ENCODE measurements around the gene ID2.
A peak's percentile ranks its signal among the peaks of the same experiment; 100 is the strongest.

ID2 gene

GRCh38 chr2:8674420-8675009, 7.3 kb upstream of the ID2 start:
- no peak for DNase-seq
- Histone ChIP-seq H3K36me3 (no peaks in the 10 kb centered on the region), H3K4me3 (ENCODE audit: low read depth, low read length) (no peak overlapping the region), H3K4me1 (no peaks in the 10 kb centered on the region; the same call in none of the 2 replicates), H3K9me3 (no peaks in the 10 kb centered on the region), H3K27me3 (no peaks in the 10 kb centered on the region)
- TF ChIP-seq CTCF (IDR thresholded peaks at IDR 0.05; ENCODE audit: low read depth, low read length), result no peak

- no peaks in the 10 kb centered on the region for H3K27me3 ChIP-seq
- no peak for TF ChIP-seq CTCF (IDR thresholded peaks at IDR 0.05; ENCODE audit: low read depth, low read length)
- no peaks in the 10 kb centered on the region for H3K9me3 ChIP-seq
Observed at GRCh38 chr2:8675543-8675942, 6.3 kb upstream of the ID2 start.

GRCh38 chr2:8676191-8676920, 5.5 kb upstream of the ID2 start:
- H3K4me1 ChIP-seq, result no peaks in the 10 kb centered on the region; the same call in none of the 2 replicates
- DNase-seq, result no peak
- TF ChIP-seq CTCF (IDR thresholded peaks at IDR 0.05; ENCODE audit: low read depth, low read length), result no peak
- no peaks in the 10 kb centered on the region for H3K36me3 ChIP-seq
- no peaks in the 10 kb centered on the region for H3K9me3 ChIP-seq
- H3K27me3 ChIP-seq, result no peaks in the 10 kb centered on the region
- H3K4me3 ChIP-seq (ENCODE audit: low read depth, low read length), result peak overlapping the region; percentile 58

More at GRCh38 chr2:8675543-8675942, 6.3 kb upstream of the ID2 start:
- no peak for DNase-seq
- no peak overlapping the region for H3K4me3 ChIP-seq (ENCODE audit: low read depth, low read length)
- H3K36me3 ChIP-seq, result no peaks in the 10 kb centered on the region
- H3K4me1 ChIP-seq, result no peaks in the 10 kb centered on the region; the same call in none of the 2 replicates

DNA sequence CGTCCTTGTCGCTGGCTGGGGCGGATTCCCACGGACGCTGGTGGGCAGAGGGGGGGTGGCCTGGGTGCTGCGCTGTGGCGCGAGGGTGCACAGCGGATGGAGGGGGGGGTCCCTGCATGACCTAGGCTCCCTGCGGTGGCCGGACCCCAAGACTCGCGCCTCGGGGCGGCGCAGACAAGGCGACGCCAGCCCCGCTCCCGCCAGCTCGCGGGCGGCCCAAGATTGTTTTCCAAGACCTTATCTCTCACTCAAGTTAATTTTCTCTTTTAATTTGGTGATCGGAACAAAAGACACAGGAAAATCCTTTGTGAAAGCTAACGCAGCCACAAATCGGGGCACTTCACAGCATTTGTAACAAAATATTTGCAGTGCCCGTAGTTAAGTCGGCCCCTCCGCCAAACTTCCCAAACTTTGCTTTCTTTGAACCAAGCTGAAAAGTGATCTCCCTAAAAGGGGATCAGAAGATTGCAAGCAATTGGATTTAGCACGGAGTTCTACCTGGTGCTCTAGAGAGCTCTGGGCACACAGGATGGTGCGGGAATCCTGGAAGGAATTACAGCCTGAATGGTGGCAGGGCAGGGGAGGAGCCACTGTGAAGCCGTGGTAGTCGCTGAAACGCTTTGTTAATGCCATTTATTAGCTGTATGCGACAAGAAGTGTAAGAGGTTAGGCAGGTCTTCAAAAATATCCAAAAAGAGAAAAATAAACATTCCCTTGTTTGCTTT, 4.8 kb upstream of the ID2 start:
- TF ChIP-seq CTCF (IDR thresholded peaks at IDR 0.05; ENCODE audit: low read depth, low read length), result no peak
- Histone ChIP-seq H3K27me3 (no peaks in the 10 kb centered on the region), H3K4me3 (ENCODE audit: low read depth, low read length) (peak overlapping the region; percentile 58), H3K4me1 (no peaks in the 10 kb centered on the region; the same call in none of the 2 replicates), H3K9me3 (no peaks in the 10 kb centered on the region), H3K36me3 (no peaks in the 10 kb centered on the region)
- DNase-seq, result peak; percentile 34

GRCh38 chr2:8677646-8678592, 3.9 kb upstream of the ID2 start:
- Histone ChIP-seq H3K4me1 (no peaks in the 10 kb centered on the region; the same call in none of the 2 replicates), H3K36me3 (peaks cover 2% of the 10 kb centered on the region; the same call in 1 of the 2 replicates), H3K9me3 (no peaks in the 10 kb centered on the region), H3K27me3 (no peaks in the 10 kb centered on the region), H3K4me3 (ENCODE audit: low read depth, low read length) (peak overlapping the region; percentile 58)
- peak; percentile 77 for DNase-seq
- no peak for TF ChIP-seq CTCF (IDR thresholded peaks at IDR 0.05; ENCODE audit: low read depth, low read length)
